ENCODE data around the gene SWI5. TPM values are rescaled to one million over a fixed set of nuclear protein-coding genes. Genes with fewer than 3 reads are reported as not detected.

Gene SWI5
- total RNA-seq, 2 experiments from 2014 or later, result 16.8 to 22.7 TPM

DNA sequence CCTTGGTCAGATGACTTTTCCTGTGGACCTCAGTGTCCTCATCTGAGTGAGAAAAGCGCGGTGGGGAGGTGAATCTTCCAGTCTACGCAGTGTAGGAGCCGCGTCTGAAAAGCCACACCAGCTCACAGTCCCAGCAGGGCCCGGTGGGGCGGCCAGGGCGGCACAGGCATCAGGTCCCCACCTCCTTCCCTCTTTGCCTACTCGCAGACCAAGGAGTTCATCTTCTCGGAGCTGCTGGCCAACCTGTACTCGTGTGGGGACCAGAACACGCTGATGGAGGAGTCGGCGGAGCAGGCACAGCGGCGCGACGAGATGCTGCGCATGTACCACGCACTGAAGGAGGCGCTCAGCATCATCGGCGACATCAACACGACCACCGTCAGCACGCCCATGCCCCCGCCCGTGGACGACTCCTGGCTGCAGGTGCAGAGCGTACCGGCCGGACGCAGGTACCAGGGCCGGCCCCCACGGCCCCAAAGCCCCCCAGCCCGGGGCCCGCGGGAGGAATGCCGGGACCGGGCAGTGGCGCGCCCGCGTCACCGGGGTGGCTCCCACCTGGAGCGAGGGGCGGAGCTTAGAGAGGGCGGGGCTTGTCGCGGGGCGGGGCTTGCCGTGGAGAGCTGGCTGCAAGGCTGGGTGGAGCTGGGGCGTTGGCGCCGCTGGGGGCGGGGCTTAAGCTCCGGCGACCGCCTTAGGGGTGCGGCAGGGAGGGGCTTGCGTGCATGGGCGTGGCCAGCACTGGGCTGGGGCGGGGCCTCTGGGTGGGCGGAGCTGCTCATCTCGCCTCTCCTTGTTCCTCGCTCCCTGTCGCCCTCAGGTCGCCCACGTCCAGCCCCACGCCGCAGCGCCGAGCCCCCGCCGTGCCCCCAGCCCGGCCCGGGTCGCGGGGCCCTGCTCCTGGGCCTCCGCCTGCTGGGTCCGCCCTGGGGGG is 25.9 kb upstream of the SWI5 start:
- POLR2A ChIA-PET, result interaction anchor here (0.6 to 1.0 kb wide), 8 partner anchors 8 to 170 kb away, joined by 3 to 7 read pairs (median 3); no protein-coding TSS in a partner anchor
- Histone ChIP-seq H3K9me2 (ENCODE audit: insufficient read depth, low read length) (no peaks in the 10 kb centered on the region), H3K4me2 (ENCODE audit: low read length) (peak overlapping the region; percentile 96), H3K4me3 (ENCODE audit: low read depth, low read length, poor library complexity, severe bottlenecking) (peak overlapping the region; percentile 67), H3K4me1 (ENCODE audit: insufficient read depth, low read length, poor library complexity, severe bottlenecking) (peaks cover 21% of the 10 kb centered on the region), H3K79me2 (ENCODE audit: insufficient read depth, low read depth, low read length) (no peaks in the 10 kb centered on the region), H2AFZ (ENCODE audit: low read length) (peak overlapping the region; percentile 65), H3K36me3 (ENCODE audit: insufficient read depth, low read length) (no peaks in the 10 kb centered on the region), H3K9me3 (ENCODE audit: low read length) (no peaks in the 10 kb centered on the region), H3K27ac (ENCODE audit: low read depth, low read length, poor library complexity, severe bottlenecking) (no peak overlapping the region), H4K20me1 (ENCODE audit: insufficient read depth, low read length) (no peaks in the 10 kb centered on the region)
- intact Hi-C loops (cut with micrococcal nuclease; ENCODE audit: unreplicated experiment), result no loop called here
- CTCF ChIA-PET (ENCODE audit: unreplicated experiment), result interaction anchor here (0.7 kb wide), 1 partner anchor 435 kb away, joined by 3 read pairs; no protein-coding TSS in a partner anchor
- TF ChIP-seq EZH2phosphoT487 (IDR thresholded peaks at IDR 0.05; ENCODE audit: borderline replicate concordance, low read depth, low read length), result no peak
- TF ChIP-seq, protein P1, sequence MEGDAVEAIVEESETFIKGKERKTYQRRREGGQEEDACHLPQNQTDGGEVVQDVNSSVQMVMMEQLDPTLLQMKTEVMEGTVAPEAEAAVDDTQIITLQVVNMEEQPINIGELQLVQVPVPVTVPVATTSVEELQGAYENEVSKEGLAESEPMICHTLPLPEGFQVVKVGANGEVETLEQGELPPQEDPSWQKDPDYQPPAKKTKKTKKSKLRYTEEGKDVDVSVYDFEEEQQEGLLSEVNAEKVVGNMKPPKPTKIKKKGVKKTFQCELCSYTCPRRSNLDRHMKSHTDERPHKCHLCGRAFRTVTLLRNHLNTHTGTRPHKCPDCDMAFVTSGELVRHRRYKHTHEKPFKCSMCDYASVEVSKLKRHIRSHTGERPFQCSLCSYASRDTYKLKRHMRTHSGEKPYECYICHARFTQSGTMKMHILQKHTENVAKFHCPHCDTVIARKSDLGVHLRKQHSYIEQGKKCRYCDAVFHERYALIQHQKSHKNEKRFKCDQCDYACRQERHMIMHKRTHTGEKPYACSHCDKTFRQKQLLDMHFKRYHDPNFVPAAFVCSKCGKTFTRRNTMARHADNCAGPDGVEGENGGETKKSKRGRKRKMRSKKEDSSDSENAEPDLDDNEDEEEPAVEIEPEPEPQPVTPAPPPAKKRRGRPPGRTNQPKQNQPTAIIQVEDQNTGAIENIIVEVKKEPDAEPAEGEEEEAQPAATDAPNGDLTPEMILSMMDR (conservative IDR thresholded peaks at IDR 0.05; ENCODE audit: low read length), result no peak
- peak; percentile 92 for DNase-seq (ENCODE audit: low spot score)
- BruUV-seq (replicated peaks), result no TSS peak

DNA sequence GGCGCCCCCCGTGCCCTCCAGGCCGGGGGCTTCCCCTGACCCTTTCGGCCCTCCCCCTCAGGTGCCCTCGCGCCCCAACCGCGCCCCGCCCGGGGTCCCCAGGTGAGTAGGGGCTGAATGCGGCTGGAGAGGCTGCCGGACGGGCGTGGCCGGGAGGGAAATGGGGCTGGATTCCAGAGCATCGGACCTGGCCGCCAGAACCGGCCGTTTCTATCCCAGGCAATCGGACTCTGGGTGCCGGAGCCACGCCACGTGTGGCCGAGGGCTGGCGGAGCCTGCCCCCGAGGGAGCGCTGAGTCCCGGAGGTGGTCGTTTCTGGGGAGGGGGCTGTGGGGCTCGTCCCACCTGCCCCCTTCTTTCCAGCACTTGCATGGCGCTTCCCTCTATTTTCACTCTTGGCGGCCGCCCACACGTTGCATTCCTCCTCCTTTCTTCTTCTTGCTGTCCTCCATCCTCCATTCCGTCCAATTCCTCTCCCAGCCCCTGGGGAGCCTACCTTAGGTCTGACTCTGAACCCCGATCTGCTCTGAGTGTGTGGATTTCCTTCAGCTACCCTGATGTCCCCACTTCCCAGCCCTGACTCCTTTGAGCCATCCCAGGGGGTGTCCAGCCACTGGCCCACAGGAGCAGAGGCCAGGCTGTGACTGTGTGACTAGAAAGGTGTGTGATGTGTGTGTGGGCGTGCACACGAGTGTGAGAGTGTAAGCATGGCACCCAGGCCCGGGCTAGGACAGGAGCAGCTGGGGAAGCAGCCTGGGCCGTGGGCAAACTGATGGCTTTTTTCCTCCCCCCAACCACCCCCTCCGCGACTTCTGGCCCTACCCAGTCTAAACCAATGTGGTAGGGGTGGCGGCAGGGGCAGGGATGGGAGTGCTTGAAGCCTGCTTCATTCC is 25.0 kb upstream of the SWI5 start:
- Histone ChIP-seq H2AFZ (ENCODE audit: low read length) (peak overlapping the region; percentile 65), H4K20me1 (ENCODE audit: insufficient read depth, low read length) (no peaks in the 10 kb centered on the region), H3K4me1 (ENCODE audit: insufficient read depth, low read length, poor library complexity, severe bottlenecking) (peaks cover 16% of the 10 kb centered on the region), H3K79me2 (ENCODE audit: insufficient read depth, low read depth, low read length) (no peaks in the 10 kb centered on the region), H3K4me3 (ENCODE audit: low read depth, low read length, poor library complexity, severe bottlenecking) (peak overlapping the region; percentile 65), H3K9me3 (ENCODE audit: low read length) (no peaks in the 10 kb centered on the region), H3K27ac (ENCODE audit: low read depth, low read length, poor library complexity, severe bottlenecking) (no peak overlapping the region), H3K4me2 (ENCODE audit: low read length) (peak overlapping the region; percentile 96), H3K9me2 (ENCODE audit: insufficient read depth, low read length) (no peaks in the 10 kb centered on the region), H3K36me3 (ENCODE audit: insufficient read depth, low read length) (no peaks in the 10 kb centered on the region)
- no peak for DNase-seq (ENCODE audit: low spot score)
- BruUV-seq (replicated peaks), result no TSS peak
- intact Hi-C loops (cut with micrococcal nuclease; ENCODE audit: unreplicated experiment), result no loop called here
- CTCF ChIA-PET (ENCODE audit: unreplicated experiment), result no interaction called here
- TF ChIP-seq EZH2phosphoT487 (IDR thresholded peaks at IDR 0.05; ENCODE audit: borderline replicate concordance, low read depth, low read length), result no peak
- TF ChIP-seq, protein P1 (conservative IDR thresholded peaks at IDR 0.05; ENCODE audit: low read length), result no peak
- POLR2A ChIA-PET, result interaction anchor here (0.6 to 1.0 kb wide), 8 partner anchors 9 to 169 kb away, joined by 3 to 7 read pairs (median 3); no protein-coding TSS in a partner anchor
